ENCODE data around the gene CHD9.

GRCh38 chr16:53337294-53337693 is 282.5 kb downstream of the CHD9 start:
- TF ChIP-seq POLR2A (IDR thresholded peaks at IDR 0.05) (no peak), CTCF (IDR thresholded peaks at IDR 0.05) (no peak)
